WTC11 (cell line): Measurements from ENCODE around the gene RNF183.

Experiments used
- ARID4B ChIP-seq: sonication (generic); formaldehyde crosslinking; IDR thresholded peaks from 2 replicates; pipeline ENCODE4 v1.8.0; 2023; ENCODE audit warnings: missing genetic modification reagents, mild to moderate bottlenecking, borderline replicate concordance
- CBFB ChIP-seq: sonication (generic); formaldehyde crosslinking; IDR thresholded peaks from 2 replicates; pipeline ENCODE4 v1.8.1; 2022; ENCODE audit warnings: mild to moderate bottlenecking, low read depth, missing genetic modification reagents
- ELF4 ChIP-seq: sonication (generic); formaldehyde crosslinking; IDR thresholded peaks from 2 replicates; pipeline ENCODE4 v1.8.1; 2022; ENCODE audit warnings: low read depth, mild to moderate bottlenecking, moderate library complexity, missing genetic modification reagents
- GABPB1 ChIP-seq: sonication (generic); formaldehyde crosslinking; IDR thresholded peaks from 2 replicates; pipeline ENCODE4 v1.8.1; 2023; ENCODE audit warnings: mild to moderate bottlenecking, missing genetic modification reagents
- MXD4 ChIP-seq: fragments of 250-450 bp; sonication (Bioruptor Pico); IDR thresholded peaks from 2 replicates; pipeline ENCODE4 v1.8.0; 2021; ENCODE audit warnings: mild to moderate bottlenecking, moderate library complexity, borderline replicate concordance
- NFATC4 ChIP-seq: fragments of 250-450 bp; sonication (Bioruptor Pico); IDR thresholded peaks from 2 replicates; pipeline ENCODE4 v1.9.0; 2021; ENCODE audit warnings: mild to moderate bottlenecking
- NR1H2 ChIP-seq: sonication (generic); formaldehyde crosslinking; IDR thresholded peaks from 2 replicates; pipeline ENCODE4 v1.9.0; 2021; ENCODE audit warnings: mild to moderate bottlenecking, moderate library complexity, missing genetic modification reagents
- SMAD3 ChIP-seq: sonication (generic); formaldehyde crosslinking; IDR thresholded peaks from 2 replicates; pipeline ENCODE4 v1.8.0; 2022; ENCODE audit warnings: missing genetic modification reagents, mild to moderate bottlenecking, borderline replicate concordance
- TEAD4 ChIP-seq: sonication (generic); formaldehyde crosslinking; IDR thresholded peaks from 2 replicates; pipeline ENCODE4 v1.8.0; 2022; ENCODE audit warnings: mild to moderate bottlenecking, missing genetic modification reagents
- TF ChIP-seq, protein P1 (sequence below): fragments of 200-600 bp; IDR thresholded peaks from 2 replicates; pipeline ENCODE4 v1.8.0; 2022; ENCODE audit warnings: antibody characterized with exemption

DNA sequence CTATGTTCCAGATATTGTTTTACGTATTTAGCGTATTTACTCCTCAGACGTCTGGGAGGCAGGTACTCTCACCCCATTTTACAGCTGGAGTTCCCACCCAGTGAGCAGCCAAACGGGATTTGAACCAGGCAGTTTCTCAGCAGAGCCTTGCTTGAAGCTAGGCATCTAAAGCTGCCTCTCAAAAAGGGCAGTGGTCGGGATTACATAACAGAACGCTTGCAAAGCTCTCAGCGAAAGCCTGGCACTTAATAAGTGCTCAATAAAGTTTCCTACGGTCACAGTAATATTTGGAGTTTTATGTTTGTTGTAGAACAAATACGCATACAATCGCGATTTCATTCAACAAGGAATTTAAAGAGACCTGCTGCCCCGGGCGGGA is 45.9 kb upstream of the RNF183 start:
- TF ChIP-seq ELF4 (CRISPR knock-in tag) (no peak), TEAD4 (no peak), ARID4B (CRISPR knock-in tag) (no peak), NR1H2 (CRISPR knock-in tag) (no peak), CBFB (CRISPR knock-in tag) (no peak), NFATC4 (CRISPR knock-in tag) (no peak), SMAD3 (no peak), MXD4 (CRISPR knock-in tag) (no peak), GABPB1 (no peak)
- TF ChIP-seq, protein P1, sequence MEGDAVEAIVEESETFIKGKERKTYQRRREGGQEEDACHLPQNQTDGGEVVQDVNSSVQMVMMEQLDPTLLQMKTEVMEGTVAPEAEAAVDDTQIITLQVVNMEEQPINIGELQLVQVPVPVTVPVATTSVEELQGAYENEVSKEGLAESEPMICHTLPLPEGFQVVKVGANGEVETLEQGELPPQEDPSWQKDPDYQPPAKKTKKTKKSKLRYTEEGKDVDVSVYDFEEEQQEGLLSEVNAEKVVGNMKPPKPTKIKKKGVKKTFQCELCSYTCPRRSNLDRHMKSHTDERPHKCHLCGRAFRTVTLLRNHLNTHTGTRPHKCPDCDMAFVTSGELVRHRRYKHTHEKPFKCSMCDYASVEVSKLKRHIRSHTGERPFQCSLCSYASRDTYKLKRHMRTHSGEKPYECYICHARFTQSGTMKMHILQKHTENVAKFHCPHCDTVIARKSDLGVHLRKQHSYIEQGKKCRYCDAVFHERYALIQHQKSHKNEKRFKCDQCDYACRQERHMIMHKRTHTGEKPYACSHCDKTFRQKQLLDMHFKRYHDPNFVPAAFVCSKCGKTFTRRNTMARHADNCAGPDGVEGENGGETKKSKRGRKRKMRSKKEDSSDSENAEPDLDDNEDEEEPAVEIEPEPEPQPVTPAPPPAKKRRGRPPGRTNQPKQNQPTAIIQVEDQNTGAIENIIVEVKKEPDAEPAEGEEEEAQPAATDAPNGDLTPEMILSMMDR = no peak
